GM21423 (cell line): Measurements from ENCODE around the gene FETUB.

ENCODE experiments used
- ATAC-seq: cut with Tn5 transposase; IDR thresholded peaks from one replicate; pipeline ENCODE4 v1.9.1; 2021; ENCODE audit warnings: mild to moderate bottlenecking, moderate library complexity; ENCODE audit not compliant: unreplicated experiment

Gene FETUB, protein sequence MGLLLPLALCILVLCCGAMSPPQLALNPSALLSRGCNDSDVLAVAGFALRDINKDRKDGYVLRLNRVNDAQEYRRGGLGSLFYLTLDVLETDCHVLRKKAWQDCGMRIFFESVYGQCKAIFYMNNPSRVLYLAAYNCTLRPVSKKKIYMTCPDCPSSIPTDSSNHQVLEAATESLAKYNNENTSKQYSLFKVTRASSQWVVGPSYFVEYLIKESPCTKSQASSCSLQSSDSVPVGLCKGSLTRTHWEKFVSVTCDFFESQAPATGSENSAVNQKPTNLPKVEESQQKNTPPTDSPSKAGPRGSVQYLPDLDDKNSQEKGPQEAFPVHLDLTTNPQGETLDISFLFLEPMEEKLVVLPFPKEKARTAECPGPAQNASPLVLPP

DNA sequence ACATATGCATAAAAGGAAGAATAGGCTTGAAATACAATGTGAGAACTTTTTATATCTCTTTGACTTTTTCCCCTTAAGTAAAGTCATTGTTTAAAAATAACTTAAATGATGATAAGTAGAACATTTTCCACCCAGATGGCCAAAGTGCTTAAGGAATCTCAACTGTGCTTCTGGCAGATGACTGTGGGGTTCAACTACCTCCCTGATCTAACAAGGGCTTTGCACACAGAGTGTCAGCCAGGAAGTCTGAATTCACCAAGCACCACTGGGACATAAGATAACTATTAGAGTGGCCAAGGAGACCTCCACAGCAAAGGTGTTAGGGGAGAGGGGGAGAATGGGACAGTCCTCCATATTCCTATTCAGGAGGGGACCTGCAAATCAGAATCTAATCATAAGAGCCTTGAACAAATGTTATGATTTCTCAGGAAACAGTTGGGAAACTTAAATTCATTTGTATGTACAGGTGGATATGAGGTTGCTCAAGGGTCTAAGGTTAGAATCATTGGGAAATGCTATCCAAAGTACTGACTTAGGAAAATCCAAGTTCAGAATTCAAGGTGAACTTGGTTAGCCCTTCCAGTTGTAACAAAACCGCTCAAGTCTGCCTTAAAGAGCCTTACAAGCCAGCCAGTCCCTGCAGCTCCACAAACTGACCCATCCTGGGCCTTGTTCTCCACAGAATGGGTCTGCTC, at the start of gene FETUB:
Gene FETUB (plus strand): TSS at position 622 of the 695 bp plus-strand sequence. CDS start 62 bp downstream, at position 684.
- ATAC-seq = no peak

DNA sequence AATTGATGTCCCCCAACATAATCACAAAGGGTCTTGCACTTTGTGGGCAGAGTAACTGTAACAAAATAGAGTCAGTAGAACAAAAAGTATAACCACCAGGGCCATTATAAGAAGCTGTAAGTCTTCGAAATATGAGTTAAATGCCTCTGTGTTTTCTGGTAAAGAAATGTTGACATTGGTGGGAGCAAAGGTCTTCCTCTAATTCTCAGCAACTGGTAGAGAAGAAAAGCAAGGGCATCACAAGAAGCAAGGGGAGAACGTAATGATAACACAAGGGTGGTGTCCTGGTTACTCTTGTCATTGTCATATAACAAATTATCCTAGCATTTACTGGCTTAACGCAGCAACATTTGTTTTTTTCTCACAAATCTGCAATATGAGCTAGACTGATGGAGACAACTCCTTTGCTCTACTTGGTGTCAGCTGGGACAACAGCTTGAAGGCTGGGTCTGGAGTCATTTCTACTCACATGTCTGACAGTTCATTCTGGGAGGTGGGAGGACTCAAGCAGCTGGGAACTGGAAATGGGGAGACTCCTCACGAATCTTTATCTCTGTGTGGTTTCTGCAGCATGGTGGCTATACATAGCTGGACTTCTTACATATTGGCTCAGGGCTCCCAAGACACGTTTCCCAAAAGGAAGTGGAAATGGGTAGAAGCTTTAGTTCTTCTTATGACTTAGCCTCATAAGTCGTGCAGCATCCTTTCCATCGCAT, 49.5 kb upstream of the FETUB start:
- no peak for ATAC-seq

- no peak for ATAC-seq
Measured at GRCh38 chr3:186592682-186593081, 47.5 kb upstream of the FETUB start.

- ATAC-seq = no peak
Measured at GRCh38 chr3:186593862-186594261, 46.3 kb upstream of the FETUB start.

DNA sequence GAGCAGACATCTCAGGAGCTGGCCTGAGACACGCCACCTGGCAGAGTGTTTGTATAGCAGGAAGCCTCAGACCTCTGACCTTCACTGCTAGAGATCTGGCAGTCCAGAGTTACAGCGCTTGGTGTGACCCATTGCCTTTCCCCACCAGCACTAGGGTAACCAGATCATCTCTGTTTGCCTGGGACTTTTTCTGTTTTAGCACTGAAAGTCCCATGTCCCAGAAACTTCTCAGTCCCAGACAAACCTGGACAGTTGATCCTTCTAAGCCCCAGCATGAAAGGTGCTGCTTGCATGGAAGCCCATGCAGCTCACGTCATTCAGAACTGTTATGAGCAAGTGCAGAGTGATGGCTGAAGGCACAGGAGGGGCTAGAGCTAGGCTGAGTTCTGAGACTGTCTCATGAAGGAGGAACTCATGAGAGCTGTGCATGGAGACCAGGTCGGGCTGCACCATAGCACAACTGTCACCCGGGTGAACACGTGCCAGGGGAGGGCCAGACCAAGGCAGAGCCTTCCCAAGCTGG, 45.5 kb upstream of the FETUB start:
- ATAC-seq = no peak

DNA sequence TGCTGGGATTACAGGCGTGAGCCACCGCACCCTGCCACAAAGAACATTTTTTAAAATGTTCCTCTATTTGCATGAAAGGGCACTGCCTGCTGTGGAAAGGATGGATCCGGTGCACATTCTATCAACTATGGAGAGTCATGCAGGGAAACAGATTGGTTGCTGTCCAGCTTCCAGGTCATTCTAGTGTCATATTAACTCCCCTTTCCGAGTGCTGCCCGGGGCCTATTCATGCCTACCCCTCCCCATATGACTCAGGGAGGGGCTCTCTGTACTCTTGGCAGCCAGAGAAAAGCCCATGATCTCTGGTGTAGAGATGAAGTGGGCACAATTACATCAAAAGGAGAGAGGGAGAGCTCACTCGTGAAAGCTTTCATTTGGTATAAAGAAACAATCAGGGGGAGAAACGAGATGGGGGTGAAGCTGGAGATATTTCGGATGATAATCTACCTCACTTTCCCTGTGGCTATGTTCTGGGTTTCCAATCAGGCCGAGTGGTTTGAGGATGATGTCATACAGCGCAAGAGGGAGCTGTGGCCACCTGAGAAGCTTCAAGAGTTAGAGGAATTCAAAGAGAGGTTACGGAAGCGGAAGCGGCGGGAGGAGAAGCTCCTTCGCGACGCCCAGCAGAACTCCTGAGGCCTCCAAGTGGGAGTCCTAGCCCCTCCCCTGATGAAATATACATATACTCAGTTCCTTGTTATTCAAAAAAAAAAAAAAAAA, 43.5 kb upstream of the FETUB start:
- ATAC-seq = no peak

- ATAC-seq = no peak
Measured at GRCh38 chr3:186598108-186598784, 42.0 kb upstream of the FETUB start.

DNA sequence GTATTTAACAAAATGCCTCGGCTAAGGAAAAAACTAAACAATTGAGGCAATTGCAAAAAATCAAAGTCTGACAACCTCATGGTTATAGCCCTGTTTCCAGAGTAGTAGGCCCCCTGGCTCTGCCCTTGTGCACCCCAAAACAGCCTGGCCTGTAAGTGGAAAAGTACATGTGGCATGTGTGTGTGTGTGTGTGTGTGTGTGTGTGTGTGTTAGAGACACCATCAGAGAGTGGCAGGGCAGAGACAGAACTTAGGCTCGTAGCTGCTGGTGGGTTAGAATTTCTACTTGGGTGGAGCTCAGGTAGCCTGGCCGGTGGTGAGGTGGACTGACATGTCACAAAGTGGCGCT, 41.4 kb upstream of the FETUB start:
- no peak for ATAC-seq

DNA sequence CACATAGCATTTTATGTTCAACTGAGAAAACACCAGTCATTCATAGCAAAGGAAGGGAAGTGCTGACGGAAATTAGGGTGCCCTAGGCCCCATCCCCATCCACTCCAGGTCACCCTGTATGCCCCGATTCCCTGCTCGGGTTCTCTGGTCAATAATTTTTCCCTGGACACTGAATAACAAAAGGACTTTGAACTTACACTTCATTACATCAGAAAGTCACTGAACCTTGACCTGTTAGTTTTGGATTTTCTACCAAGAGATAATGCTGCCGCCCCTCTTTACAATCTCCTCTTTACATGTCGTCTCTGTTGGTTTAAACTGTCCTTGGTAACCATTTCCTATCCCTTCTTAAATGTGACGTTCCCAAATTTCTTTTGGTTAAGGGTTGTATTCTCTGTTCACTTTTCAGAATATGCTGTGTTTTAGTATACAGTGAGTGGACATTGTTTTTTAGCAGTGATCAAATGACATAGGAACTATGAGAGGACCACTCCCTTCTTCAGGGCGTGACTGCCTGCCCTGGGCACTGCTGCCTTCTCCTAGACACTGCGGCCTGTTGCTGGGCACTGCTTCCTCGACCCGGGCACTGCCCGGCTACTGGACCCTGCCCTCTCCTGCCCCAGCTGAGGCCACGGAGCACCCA, 40.9 kb upstream of the FETUB start:
- no peak for ATAC-seq

GRCh38 chr3:186599785-186600166, 40.4 kb upstream of the FETUB start:
- no peak for ATAC-seq

GRCh38 chr3:186600896-186601295, 39.3 kb upstream of the FETUB start:
- ATAC-seq = no peak

DNA sequence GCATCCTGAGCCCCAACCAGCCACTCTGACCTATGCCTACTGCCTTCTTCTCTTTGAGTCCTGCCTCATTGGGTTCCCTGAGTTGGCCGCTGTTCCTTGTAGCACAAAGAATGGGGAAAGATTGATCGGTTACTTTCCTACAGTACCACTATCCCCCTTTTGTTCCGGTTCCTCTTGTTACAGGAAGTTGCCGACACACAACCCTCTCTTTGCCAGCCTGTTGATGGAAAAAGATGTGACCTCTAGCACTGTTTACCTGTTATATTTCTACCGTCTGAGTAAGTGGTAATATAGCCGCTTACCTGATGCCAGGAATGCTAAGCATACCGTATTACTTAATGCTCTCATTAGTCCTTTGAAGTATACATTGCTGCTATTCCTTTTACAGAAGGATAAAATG, 37.0 kb upstream of the FETUB start:
- ATAC-seq = no peak

DNA sequence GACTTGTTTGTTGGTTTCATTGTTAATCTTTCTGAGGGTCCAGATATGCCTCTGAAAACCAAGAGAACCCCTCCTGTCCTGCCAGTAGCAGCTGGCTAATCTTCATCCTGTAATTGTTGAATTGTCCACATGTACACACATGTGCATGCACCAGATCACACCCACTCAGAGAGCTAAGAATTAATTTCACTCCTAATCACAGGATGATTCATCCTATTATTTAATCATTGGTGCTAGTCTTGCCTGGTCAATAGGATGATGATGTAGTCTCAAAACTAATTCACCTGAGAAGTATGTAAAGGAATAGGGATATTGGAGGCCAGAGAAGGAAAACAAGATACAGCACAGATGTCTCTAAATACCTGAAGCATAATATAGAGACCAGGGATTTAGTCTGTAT, 35.1 kb upstream of the FETUB start:
- ATAC-seq = no peak

- no peak for ATAC-seq
Measured at GRCh38 chr3:186605561-186606545, 34.3 kb upstream of the FETUB start.

- ATAC-seq = no peak
Measured at GRCh38 chr3:186608624-186609215, 31.5 kb upstream of the FETUB start.

GRCh38 chr3:186609247-186609868, 30.8 kb upstream of the FETUB start:
- ATAC-seq = no peak

- ATAC-seq = no peak
Measured at GRCh38 chr3:186612065-186612464, 28.1 kb upstream of the FETUB start.
